Lung (tissue), 12 donors: ENCODE results near the gene SALL3. TPM values are rescaled to one million over a fixed set of nuclear protein-coding genes. Genes with fewer than 3 reads are reported as not detected.

Experiments used
- ATAC-seq: fragments of 200-7000 bp; cut with Tn5 transposase; one replicate; pipeline ENCODE4 v1.9.1; 2020; ENCODE audit warnings: moderate number of reproducible peaks; ENCODE audit not compliant: insufficient read depth, low FRiP score
- DNase-seq, 3 donors: peaks; one replicate each; pipeline ENCODE4 v3.0.0-alpha.2; 2013 to 2017
- H3K27ac ChIP-seq, 2 donors: one replicate each; pipeline ENCODE4 v1.5.1; 2013; ENCODE audit warnings: mild to moderate bottlenecking in 2 of 2, moderate library complexity in 2 of 2, control low read depth in 1 of 2, inconsistent platforms in 1 of 2, low read depth in 1 of 2, low read length in 1 of 2
- H3K27me3 ChIP-seq, 3 donors: one replicate each; pipeline ENCODE4 v1.5.1; 2013; ENCODE audit warnings: low read length in 2 of 3; ENCODE audit not compliant: control insufficient read depth in 3 of 3, insufficient read depth in 3 of 3
- H3K36me3 ChIP-seq, 4 donors: one replicate each; pipeline ENCODE4 v1.5.1; 2013; ENCODE audit warnings: low read length in 4 of 4, mild to moderate bottlenecking in 1 of 4, moderate library complexity in 1 of 4; ENCODE audit not compliant: control insufficient read depth in 4 of 4, insufficient read depth in 4 of 4
- H3K4me1 ChIP-seq, 5 donors: one replicate each; pipeline ENCODE4 v1.5.1; 2013; ENCODE audit warnings: low read length in 5 of 5, mild to moderate bottlenecking in 2 of 5, moderate library complexity in 1 of 5; ENCODE audit not compliant: control insufficient read depth in 5 of 5, insufficient read depth in 5 of 5
- H3K4me3 ChIP-seq: one replicate; pipeline ENCODE4 v1.5.1; 2013; ENCODE audit warnings: mild to moderate bottlenecking, control low read depth, moderate library complexity
- H3K9ac ChIP-seq, 2 donors: one replicate each; pipeline ENCODE4 v1.5.1; 2013; ENCODE audit warnings: low read length in 2 of 2, control low read depth in 1 of 2; ENCODE audit not compliant: insufficient read depth in 1 of 2
- H3K9me3 ChIP-seq, 4 donors: one replicate each; pipeline ENCODE4 v1.5.1; 2013; ENCODE audit warnings: low read length in 3 of 4, mild to moderate bottlenecking in 1 of 4, moderate library complexity in 1 of 4; ENCODE audit not compliant: control insufficient read depth in 4 of 4, insufficient read depth in 3 of 4
- WGBS, 2 donors: extraction: QIAGEN DNeasy Blood & Tissue Kit; methylation state at CpG; one replicate each; pipeline ENCODE4 v1.1.7; 2013; 5-methylcytosine and 5-hydroxymethylcytosine counted together
- polyA plus RNA-seq, 2 donors: library from polyadenylated mRNA; stranded (reverse); fragments of 200-250 nt; gene quantifications; one replicate each; pipeline ENCODE4 v1.2.1, GENCODE V29; 2013
- total RNA-seq, 2 donors: library from RNA; depleted of rRNA in 1 of 2; stranded (reverse); fragments of >200 nt in 1 of 2; gene quantifications; one replicate each; pipeline ENCODE4 v1.2.1, GENCODE V29; 2014 to 2021
- TF ChIP-seq, protein P1 (sequence below): IDR thresholded peaks from 2 replicates; pipeline ENCODE4 v1.5.1; 2012; ENCODE audit warnings: mild to moderate bottlenecking; ENCODE audit errors: control extremely low read depth, extremely low read depth
- donor health status: control.
- donor health status: control.
- donor health status: Bipolar disorder and iron deficiency.
- donor health status: healthy.
- donor health status: DM: yes; HTN: yes; CAD: no.

SALL3 gene
- total and polyA plus RNA-seq, 4 donors = 0.28 TPM; not detected in 3

DNA sequence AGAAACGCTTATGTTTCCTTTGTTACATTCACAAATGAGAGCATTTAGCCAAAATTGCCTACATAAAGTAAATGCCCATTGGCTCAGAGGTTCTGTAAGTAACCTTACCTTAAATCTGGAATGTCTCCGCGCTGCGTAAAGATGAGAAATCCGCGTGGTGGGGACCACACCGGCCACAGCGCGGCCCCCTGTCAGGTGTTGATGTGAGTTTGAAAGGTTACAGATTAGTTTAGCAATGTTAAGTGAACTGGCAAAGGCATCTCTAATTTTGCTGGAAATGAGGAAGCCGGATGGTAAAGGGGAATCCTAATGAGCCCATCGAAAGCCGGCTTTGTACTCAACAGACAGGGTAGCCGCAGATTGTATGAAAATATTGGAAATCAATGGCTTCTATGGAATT is 11.8 kb downstream of the SALL3 start:
- DNase-seq (no peak), ATAC-seq (no peak)
- peaks cover 10 to 47% (median 45%) of the 10 kb centered on the region in 3 donors for H3K27me3 ChIP-seq
- no peak overlapping the region for H3K4me3 ChIP-seq
- peaks cover 0 to 5% (median 0%) of the 10 kb centered on the region in 4 donors for H3K9me3 ChIP-seq
- TF ChIP-seq, protein P1, sequence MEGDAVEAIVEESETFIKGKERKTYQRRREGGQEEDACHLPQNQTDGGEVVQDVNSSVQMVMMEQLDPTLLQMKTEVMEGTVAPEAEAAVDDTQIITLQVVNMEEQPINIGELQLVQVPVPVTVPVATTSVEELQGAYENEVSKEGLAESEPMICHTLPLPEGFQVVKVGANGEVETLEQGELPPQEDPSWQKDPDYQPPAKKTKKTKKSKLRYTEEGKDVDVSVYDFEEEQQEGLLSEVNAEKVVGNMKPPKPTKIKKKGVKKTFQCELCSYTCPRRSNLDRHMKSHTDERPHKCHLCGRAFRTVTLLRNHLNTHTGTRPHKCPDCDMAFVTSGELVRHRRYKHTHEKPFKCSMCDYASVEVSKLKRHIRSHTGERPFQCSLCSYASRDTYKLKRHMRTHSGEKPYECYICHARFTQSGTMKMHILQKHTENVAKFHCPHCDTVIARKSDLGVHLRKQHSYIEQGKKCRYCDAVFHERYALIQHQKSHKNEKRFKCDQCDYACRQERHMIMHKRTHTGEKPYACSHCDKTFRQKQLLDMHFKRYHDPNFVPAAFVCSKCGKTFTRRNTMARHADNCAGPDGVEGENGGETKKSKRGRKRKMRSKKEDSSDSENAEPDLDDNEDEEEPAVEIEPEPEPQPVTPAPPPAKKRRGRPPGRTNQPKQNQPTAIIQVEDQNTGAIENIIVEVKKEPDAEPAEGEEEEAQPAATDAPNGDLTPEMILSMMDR = no peak
- no peak overlapping the region for H3K27ac ChIP-seq
- WGBS, 2 donors = 72 to 73% methylated on average over 13 of the region's 13 CpGs
- no peak overlapping the region for H3K9ac ChIP-seq
- no peaks in the 10 kb centered on the region for H3K36me3 ChIP-seq
- H3K4me1 ChIP-seq = no peaks in the 10 kb centered on the region

DNA sequence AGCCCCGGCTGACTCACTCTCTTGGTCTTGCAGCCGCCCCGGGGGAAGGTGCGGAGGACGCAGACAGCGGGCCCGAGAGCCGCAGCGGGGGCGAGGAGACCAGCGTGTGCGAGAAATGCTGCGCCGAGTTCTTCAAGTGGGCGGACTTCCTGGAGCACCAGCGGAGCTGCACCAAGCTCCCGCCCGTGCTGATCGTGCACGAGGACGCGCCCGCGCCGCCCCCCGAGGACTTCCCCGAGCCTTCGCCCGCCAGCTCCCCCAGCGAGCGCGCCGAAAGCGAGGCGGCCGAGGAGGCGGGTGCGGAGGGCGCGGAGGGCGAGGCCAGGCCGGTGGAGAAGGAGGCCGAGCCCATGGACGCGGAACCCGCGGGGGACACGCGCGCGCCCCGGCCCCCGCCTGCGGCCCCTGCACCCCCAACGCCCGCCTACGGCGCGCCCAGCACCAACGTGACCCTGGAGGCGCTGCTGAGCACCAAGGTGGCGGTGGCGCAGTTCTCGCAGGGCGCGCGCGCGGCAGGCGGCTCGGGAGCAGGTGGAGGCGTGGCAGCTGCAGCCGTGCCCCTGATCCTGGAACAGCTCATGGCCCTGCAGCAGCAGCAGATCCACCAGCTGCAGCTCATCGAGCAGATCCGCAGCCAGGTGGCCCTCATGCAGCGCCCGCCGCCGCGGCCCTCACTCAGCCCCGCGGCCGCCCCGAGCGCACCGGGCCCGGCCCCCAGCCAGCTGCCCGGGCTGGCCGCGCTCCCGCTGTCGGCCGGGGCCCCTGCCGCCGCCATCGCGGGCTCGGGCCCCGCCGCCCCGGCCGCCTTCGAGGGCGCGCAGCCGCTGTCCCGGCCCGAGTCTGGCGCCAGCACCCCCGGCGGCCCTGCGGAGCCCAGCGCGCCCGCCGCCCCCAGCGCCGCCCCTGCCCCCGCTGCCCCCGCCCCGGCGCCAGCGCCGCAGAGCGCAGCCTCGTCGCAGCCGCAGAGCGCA is 12.7 kb downstream of the SALL3 start:
- H3K4me1 ChIP-seq = no peaks in the 10 kb centered on the region
- no peak overlapping the region for H3K27ac ChIP-seq
- H3K36me3 ChIP-seq = no peaks in the 10 kb centered on the region
- peaks cover 9 to 39% (median 37%) of the 10 kb centered on the region in 3 donors for H3K27me3 ChIP-seq
- 91 to 92% methylated on average over 125 to 129 of the region's 129 CpGs for WGBS, 2 donors
- TF ChIP-seq, protein P1 = no peak
- no peak for DNase-seq
- ATAC-seq = no peak
- H3K4me3 ChIP-seq = no peak overlapping the region
- H3K9me3 ChIP-seq = peaks cover 0 to 5% (median 0%) of the 10 kb centered on the region in 4 donors
- no peak overlapping the region for H3K9ac ChIP-seq

DNA sequence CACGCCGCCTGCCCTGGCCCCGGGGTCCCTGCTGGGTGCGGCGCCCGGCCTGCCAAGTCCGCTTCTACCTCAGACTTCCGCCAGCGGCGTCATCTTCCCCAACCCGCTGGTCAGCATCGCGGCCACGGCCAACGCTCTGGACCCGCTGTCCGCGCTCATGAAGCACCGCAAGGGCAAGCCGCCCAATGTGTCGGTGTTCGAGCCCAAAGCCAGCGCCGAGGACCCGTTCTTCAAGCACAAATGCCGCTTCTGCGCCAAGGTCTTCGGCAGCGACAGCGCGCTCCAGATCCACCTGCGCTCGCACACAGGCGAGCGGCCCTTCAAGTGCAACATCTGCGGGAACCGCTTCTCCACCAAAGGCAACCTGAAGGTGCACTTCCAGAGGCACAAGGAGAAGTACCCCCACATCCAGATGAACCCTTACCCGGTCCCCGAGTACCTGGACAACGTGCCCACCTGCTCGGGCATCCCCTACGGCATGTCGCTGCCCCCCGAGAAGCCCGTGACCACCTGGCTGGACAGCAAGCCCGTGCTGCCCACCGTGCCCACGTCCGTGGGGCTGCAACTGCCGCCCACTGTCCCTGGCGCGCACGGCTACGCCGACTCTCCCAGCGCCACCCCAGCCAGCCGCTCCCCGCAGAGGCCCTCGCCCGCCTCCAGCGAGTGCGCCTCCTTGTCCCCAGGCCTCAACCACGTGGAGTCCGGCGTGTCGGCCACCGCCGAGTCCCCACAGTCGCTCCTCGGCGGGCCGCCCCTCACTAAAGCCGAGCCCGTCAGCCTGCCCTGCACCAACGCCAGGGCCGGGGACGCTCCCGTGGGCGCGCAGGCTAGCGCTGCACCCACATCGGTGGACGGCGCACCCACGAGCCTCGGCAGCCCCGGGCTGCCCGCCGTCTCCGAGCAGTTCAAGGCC is 13.7 kb downstream of the SALL3 start:
- no peak overlapping the region for H3K9ac ChIP-seq
- DNase-seq (no peak), ATAC-seq (no peak)
- no peaks in the 10 kb centered on the region for H3K36me3 ChIP-seq
- WGBS, 2 donors = 97 to 98% methylated on average over 89 to 90 of the region's 90 CpGs
- no peak overlapping the region for H3K4me3 ChIP-seq
- no peak overlapping the region for H3K27ac ChIP-seq
- no peaks in the 10 kb centered on the region for H3K4me1 ChIP-seq
- peaks cover 4 to 30% (median 28%) of the 10 kb centered on the region in 3 donors for H3K27me3 ChIP-seq
- TF ChIP-seq, protein P1 = no peak
- peaks cover 0 to 5% (median 0%) of the 10 kb centered on the region in 4 donors for H3K9me3 ChIP-seq
